Superior temporal gyrus (tissue), 1 donor: ENCODE data around the gene FHAD1.

ENCODE experiments used
- DNase-seq: peaks from one replicate; pipeline ENCODE4 v3.0.0-alpha.2; 2016; ENCODE audit errors: extremely low spot score

FHAD1 gene

GRCh38 chr1:15218287-15219279 is 28.4 kb upstream of the FHAD1 start:
- DNase-seq: no peak

GRCh38 chr1:15219280-15220023 is 27.6 kb upstream of the FHAD1 start:
- DNase-seq: no peak

- no peak for DNase-seq
Measured at GRCh38 chr1:15220024-15220392, 27.0 kb upstream of the FHAD1 start.

GRCh38 chr1:15220825-15221431 is 26.1 kb upstream of the FHAD1 start:
- no peak for DNase-seq

- no peak for DNase-seq
Measured at GRCh38 chr1:15222653-15223303, 24.2 kb upstream of the FHAD1 start.

- DNase-seq: no peak
Measured at GRCh38 chr1:15224259-15224869, 22.7 kb upstream of the FHAD1 start.

- DNase-seq: no peak
Measured at GRCh38 chr1:15224974-15225373, 22.0 kb upstream of the FHAD1 start.

GRCh38 chr1:15225461-15225860 is 21.6 kb upstream of the FHAD1 start:
- DNase-seq: no peak

GRCh38 chr1:15226388-15227255 is 20.4 kb upstream of the FHAD1 start:
- DNase-seq: no peak

- no peak for DNase-seq
Measured at GRCh38 chr1:15229707-15230131, 17.3 kb upstream of the FHAD1 start.

- DNase-seq: no peak
Measured at GRCh38 chr1:15231714-15232201, 15.3 kb upstream of the FHAD1 start.

GRCh38 chr1:15233689-15234088 is 13.3 kb upstream of the FHAD1 start:
- DNase-seq: no peak

GRCh38 chr1:15236321-15236721 is 10.7 kb upstream of the FHAD1 start:
- DNase-seq: no peak

GRCh38 chr1:15236746-15237145 is 10.3 kb upstream of the FHAD1 start:
- DNase-seq: no peak

GRCh38 chr1:15238789-15239188 is 8.2 kb upstream of the FHAD1 start:
- DNase-seq: no peak

- no peak for DNase-seq
Measured at GRCh38 chr1:15242766-15243165, 4.3 kb upstream of the FHAD1 start.

- no peak for DNase-seq
Measured at GRCh38 chr1:15243275-15244043, 3.6 kb upstream of the FHAD1 start.

GRCh38 chr1:15244813-15245212 is 2.2 kb upstream of the FHAD1 start:
- no peak for DNase-seq

GRCh38 chr1:15245593-15246360 is 1.2 kb upstream of the FHAD1 start:
- no peak for DNase-seq
